ENCODE measurements around the gene COMMD4.

COMMD4 gene

GRCh38 chr15:75356006-75356405, 20.1 kb downstream of the COMMD4 start:
- no peak for DNase-seq (ENCODE audit: low read depth, low spot score)

- no peak for DNase-seq (ENCODE audit: low read depth, low spot score)
Measured at GRCh38 chr15:75356517-75356916, 20.7 kb downstream of the COMMD4 start.

GRCh38 chr15:75357976-75358673, 22.3 kb downstream of the COMMD4 start:
- no peak for DNase-seq (ENCODE audit: low read depth, low spot score)

GRCh38 chr15:75358771-75359536, 23.1 kb downstream of the COMMD4 start:
- no peak for DNase-seq (ENCODE audit: low read depth, low spot score)

- no peak for DNase-seq (ENCODE audit: low read depth, low spot score)
Measured at GRCh38 chr15:75359537-75360250, 23.8 kb downstream of the COMMD4 start.

GRCh38 chr15:75360391-75360790, 24.5 kb downstream of the COMMD4 start:
- no peak for DNase-seq (ENCODE audit: low read depth, low spot score)

- no peak for DNase-seq (ENCODE audit: low read depth, low spot score)
Measured at GRCh38 chr15:75360856-75361255, 25.0 kb downstream of the COMMD4 start.

GRCh38 chr15:75361361-75361988, 25.6 kb downstream of the COMMD4 start:
- DNase-seq (ENCODE audit: low read depth, low spot score): no peak

- no peak for DNase-seq (ENCODE audit: low read depth, low spot score)
Measured at GRCh38 chr15:75361989-75362641, 26.3 kb downstream of the COMMD4 start.

- DNase-seq (ENCODE audit: low read depth, low spot score): no peak
Measured at GRCh38 chr15:75362642-75363249, 26.9 kb downstream of the COMMD4 start.

- DNase-seq (ENCODE audit: low read depth, low spot score): no peak
Measured at GRCh38 chr15:75363786-75364185, 27.9 kb downstream of the COMMD4 start.

GRCh38 chr15:75364881-75365280, 29.0 kb downstream of the COMMD4 start:
- no peak for DNase-seq (ENCODE audit: low read depth, low spot score)

GRCh38 chr15:75366163-75366562, 30.3 kb downstream of the COMMD4 start:
- DNase-seq (ENCODE audit: low read depth, low spot score): no peak

- DNase-seq (ENCODE audit: low read depth, low spot score): no peak
Measured at GRCh38 chr15:75367006-75367405, 31.1 kb downstream of the COMMD4 start.

GRCh38 chr15:75367406-75367912, 31.6 kb downstream of the COMMD4 start:
- DNase-seq (ENCODE audit: low read depth, low spot score): no peak

- peak; percentile 77 for DNase-seq (ENCODE audit: low read depth, low spot score)
Measured at GRCh38 chr15:75367913-75368688, 32.2 kb downstream of the COMMD4 start, which contains the start of gene MAN2C1. Gene MAN2C1 (minus strand): TSS chr15:75368607. CDS start chr15:75368583, 24 bp downstream.

GRCh38 chr15:75368689-75369239, 32.9 kb downstream of the COMMD4 start:
- DNase-seq (ENCODE audit: low read depth, low spot score): peak; percentile 53

GRCh38 chr15:75369897-75370581, 34.2 kb downstream of the COMMD4 start:
- no peak for DNase-seq (ENCODE audit: low read depth, low spot score)

- DNase-seq (ENCODE audit: low read depth, low spot score): no peak
Measured at GRCh38 chr15:75371486-75371885, 35.6 kb downstream of the COMMD4 start.
